GM19467 (cell line): Measurements from ENCODE around the gene TPD52L2.
"Not testable (repeated sequence)": the region's sequence is repeated elsewhere in the genome, so short reads cannot be mapped to it uniquely, and the experiment has no call there.

ENCODE experiments used
- ATAC-seq: cut with Tn5 transposase; IDR thresholded peaks from one replicate; pipeline ENCODE4 v1.9.1; 2021; ENCODE audit warnings: mild to moderate bottlenecking, moderate library complexity; ENCODE audit not compliant: unreplicated experiment

TPD52L2 gene

GRCh38 chr20:63878899-63879663 lies 14.0 kb downstream of the TPD52L2 start:
- ATAC-seq, result no peak

GRCh38 chr20:63880901-63881300 lies 15.8 kb downstream of the TPD52L2 start:
- ATAC-seq, result not testable (repeated sequence)

DNA sequence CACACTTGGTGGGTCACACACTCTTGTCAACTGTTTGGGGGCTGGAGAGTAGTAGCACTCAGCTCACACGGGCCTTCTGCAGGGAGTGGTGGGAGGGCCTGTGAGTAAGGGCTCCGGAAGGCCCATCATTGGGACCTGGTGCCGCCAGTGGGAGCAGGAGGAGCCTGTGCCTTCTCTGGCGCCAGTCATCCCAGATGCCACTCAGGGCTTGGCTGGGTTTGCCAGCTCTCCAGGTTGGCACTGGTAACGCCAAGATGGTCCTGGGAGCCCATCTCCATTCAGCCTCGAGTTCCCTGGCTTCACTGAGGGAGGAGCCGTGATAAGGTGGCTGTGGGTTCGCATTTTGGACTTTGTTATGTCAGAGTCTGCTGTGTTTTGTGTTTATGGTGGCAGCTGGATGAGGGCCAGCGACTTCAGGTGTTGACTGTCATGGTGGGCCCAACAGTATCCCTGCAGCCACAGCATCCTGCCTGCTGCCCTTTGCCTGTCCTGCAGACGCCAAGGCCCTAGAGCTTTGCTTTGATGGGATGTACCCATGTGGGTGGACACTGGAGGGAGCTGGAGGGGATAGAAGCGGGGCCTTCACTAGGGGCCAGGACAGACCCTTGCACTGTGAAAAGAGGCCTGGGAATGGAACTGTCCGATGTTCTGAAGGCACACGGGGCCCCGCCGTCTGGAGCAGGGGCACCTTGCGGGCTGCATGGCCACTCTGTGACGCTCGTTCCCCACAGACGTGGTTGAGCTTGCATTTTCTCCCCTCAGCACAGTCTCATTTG lies 16.6 kb downstream of the TPD52L2 start:
- no peak for ATAC-seq

- ATAC-seq, result no peak
Measured at GRCh38 chr20:63882257-63883200, 17.5 kb downstream of the TPD52L2 start.

- no peak for ATAC-seq
Measured at GRCh38 chr20:63883201-63883593, 18.1 kb downstream of the TPD52L2 start.

DNA sequence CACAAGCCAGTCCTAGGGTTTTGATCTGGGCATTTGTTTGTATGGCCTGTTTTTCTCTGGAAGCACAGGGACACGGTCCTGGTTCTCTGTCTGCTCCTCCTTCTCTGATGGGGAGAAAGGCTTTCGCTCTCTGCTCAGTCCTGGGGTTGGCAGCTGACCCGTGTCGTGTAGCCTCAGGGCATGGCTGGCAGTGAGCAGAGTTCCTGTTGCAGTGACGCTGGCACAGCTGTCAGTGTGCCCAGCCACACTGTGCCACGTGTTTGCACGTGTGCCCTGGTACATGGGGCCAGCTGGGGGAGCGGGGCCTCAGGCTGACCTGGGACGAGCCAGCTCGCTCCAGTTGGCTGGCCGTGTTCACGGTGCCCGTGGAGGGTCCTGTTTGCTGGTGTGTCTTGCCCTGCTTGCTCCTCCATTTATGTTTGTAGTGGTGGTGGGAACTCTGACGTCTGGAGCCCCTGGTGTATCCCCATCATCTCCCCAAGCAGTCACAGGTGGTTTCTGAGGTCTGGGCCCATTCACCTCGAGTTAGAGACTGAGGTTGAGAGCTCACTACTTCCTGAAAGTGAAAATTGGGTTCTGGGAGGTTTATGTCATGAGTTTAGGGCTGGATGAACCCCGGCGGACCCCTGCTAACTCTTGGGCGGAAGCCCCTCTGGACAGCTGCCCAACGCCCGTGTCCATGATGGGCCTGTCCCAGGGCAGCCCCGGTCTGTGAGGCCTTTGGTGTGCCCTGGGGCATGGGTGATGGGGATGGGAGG lies 19.6 kb downstream of the TPD52L2 start:
- ATAC-seq, result no peak

GRCh38 chr20:63885264-63886053 lies 20.4 kb downstream of the TPD52L2 start:
- no peak for ATAC-seq

DNA sequence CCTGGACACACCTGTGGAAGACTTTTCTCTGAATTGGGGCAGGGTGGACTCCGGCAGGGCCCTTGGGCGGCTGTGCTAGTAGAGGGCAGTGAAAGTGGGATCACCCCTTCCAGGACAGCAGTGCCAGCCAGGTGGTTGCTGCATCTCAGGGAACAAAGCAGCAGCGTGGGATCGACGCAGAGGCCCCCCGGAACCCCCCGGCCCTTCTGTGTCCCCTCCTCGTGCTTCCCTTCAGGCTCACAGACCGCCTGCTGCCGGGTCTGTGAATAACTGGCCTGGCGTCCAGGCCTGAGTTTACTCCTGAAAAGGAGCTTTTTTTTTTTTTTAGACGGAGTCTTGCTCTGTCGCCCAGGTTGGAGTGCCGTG lies 21.0 kb downstream of the TPD52L2 start:
- ATAC-seq, result no peak

- no peak for ATAC-seq
Measured at GRCh38 chr20:63886921-63887320, 21.9 kb downstream of the TPD52L2 start.

DNA sequence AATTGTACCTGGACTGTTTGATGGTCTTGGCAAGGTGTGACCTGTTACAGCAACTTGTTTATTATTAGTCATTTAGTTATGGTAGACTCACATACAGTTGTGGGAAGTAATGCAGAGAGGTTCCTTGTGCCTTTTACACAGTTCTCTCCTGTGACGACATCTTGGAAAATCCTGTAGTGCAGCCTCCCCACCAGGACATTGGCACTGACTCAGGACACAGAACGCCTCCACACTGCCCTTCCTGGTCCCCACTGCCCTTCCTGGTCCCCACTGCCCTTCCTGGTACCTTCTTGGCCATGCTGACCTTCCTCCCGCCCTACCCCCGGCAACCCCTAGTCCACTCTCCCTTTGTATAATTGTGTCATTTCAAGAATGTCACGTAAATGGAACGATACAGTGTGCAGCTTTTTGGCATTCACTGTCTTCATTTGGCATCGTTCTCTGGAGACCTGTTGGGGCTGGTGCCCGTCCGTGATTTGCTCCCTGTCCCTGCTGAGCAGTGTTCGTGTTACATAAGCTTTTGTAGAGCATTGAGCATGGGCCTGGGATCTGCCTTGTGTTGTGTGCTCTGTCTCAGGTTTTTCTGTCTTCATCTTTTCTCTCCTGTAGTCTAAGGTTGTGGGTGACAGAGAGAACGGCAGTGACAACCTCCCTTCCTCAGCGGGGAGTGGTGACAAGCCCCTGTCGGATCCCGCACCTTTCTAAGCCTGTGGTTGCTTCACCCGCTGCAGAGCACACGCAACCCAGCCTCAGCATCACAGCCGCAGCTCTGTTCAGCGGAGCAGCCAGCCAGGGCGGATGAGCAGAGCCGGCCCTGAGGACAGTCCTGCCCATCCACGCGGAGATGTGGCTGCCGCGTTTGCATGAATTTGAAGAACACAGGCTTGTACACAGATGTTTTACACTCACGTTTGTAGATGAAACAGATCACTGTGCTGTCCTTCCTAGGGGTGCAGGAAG lies 24.5 kb downstream of the TPD52L2 start:
- no peak for ATAC-seq

- no peak for ATAC-seq
Measured at GRCh38 chr20:63890201-63890576, 25.1 kb downstream of the TPD52L2 start.

DNA sequence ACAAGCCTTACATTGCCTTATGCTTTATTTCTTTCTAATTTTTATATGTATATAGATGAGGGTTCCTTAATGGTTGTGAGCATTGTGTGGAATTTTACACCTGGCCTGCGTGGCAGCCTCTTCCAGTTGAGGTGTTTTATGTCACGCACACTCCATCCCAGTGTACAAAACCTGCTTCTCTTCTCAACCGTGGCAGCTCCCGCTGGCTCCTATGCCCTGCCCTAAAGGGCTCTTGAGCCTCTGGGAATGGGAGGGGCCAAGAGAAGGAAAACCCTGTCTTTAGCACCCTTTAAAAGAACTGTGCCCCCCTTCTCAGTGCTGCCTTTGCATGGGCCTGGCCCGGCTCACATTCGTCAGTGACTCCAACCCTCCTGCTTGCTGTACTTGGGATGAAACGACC lies 25.5 kb downstream of the TPD52L2 start:
- ATAC-seq, result no peak

- ATAC-seq, result no peak
Measured at GRCh38 chr20:63891061-63892002, 26.3 kb downstream of the TPD52L2 start.

GRCh38 chr20:63892402-63892801 lies 27.3 kb downstream of the TPD52L2 start:
- ATAC-seq, result no peak

- no peak for ATAC-seq
Measured at GRCh38 chr20:63893999-63894357, 28.9 kb downstream of the TPD52L2 start.

- peak; percentile 73 for ATAC-seq
Measured at GRCh38 chr20:63894358-63895201, 29.5 kb downstream of the TPD52L2 start, which contains the start of gene DNAJC5. Gene DNAJC5 (plus strand): TSS chr20:63895126. CDS start chr20:63928346, 33,220 bp downstream.
